Psoas muscle (tissue), 8 donors: ENCODE data around the gene RSU1. TPM values are rescaled to one million over a fixed set of nuclear protein-coding genes. Genes with fewer than 3 reads are reported as not detected.

ENCODE experiments used
- ATAC-seq, 4 donors: fragments of 200-7000 bp; cut with Tn5 transposase; one replicate each; pipeline ENCODE4 v1.9.1; 2020; ENCODE audit warnings: moderate library complexity in 3 of 4, mild to moderate bottlenecking in 2 of 4
- DNase-seq, 2 donors: peaks; one replicate each; pipeline ENCODE4 v3.0.0-alpha.2; 2020
- H3K27ac ChIP-seq: fragments of 200-600 bp; one replicate; pipeline ENCODE4 v1.8.0; 2022
- H3K27me3 ChIP-seq, 3 donors: fragments of 200-600 bp in 1 of 3; one replicate each; pipeline versions ENCODE4 v1.6.1 to v1.8.0; 2013 to 2022; ENCODE audit warnings: low read length in 2 of 3, mild to moderate bottlenecking in 2 of 3, moderate library complexity in 1 of 3; ENCODE audit not compliant: insufficient read depth in 3 of 3
- H3K36me3 ChIP-seq, 2 donors: fragments of 200-600 bp in 1 of 2; one replicate each; pipeline versions ENCODE4 v1.6.1 to v1.8.0; 2013 to 2022; ENCODE audit warnings: low read depth in 1 of 2, mild to moderate bottlenecking in 1 of 2, moderate library complexity in 1 of 2; ENCODE audit not compliant: insufficient read depth in 1 of 2
- H3K4me1 ChIP-seq: fragments of 200-600 bp; one replicate; pipeline ENCODE4 v1.8.0; 2022
- H3K4me3 ChIP-seq: fragments of 200-600 bp; one replicate; pipeline ENCODE4 v1.8.0; 2022; ENCODE audit warnings: mild to moderate bottlenecking
- H3K9me3 ChIP-seq: fragments of 200-600 bp; one replicate; pipeline ENCODE4 v1.8.0; 2022
- CTCF ChIP-seq: fragments of 200-600 bp; IDR thresholded peaks from one replicate; pipeline ENCODE4 v1.8.0; 2022; ENCODE audit warnings: antibody characterized with exemption
- WGBS, 3 donors: extraction: QIAGEN DNeasy Blood & Tissue Kit; methylation state at CpG; one replicate each; pipeline versions ENCODE4 v1.1.6 to v1.1.7; 2013; 5-methylcytosine and 5-hydroxymethylcytosine counted together
- intact Hi-C, 2 donors: fragments of 100-400 bp; cut with DNase I; formaldehyde crosslinking; loops; one replicate each; pipeline versions ENCODE4 v1.11.0 to v1.14.2; 2022
- polyA plus RNA-seq, 3 donors: library from polyadenylated mRNA; stranded (reverse); fragments of 200-250 nt; gene quantifications; one replicate each; pipeline ENCODE4 v1.2.3, GENCODE V29; 2013
- total RNA-seq, 4 donors: library from RNA; stranded (reverse); fragmentation: NEBNext Ultra II Directional in 2 of 4; extraction: Animal tissue kit (Norgen Biotek cat#: 25700) in 2 of 4; gene quantifications; one replicate each; pipeline versions ENCODE4 v1.2.1 to v1.2.4, GENCODE V29; 2021 to 2023
- donor health status: healthy with polysubstance abuse.
- donor health status: DM: no; HTN: no; CAD: no; lungs with moderate emphysema.
- donor health status: Bipolar disorder and iron deficiency.
- donor health status: healthy.
- donor health status: DM: yes; HTN: yes; CAD: no.
- donor health status: DM: no; HTN: no; CAD: no.
- donor health status: DM: no; HTN: no; CAD: no.
- donor health status: DM: yes; HTN: yes; CAD: no.

The RSU1 gene
- total and polyA plus RNA-seq, 7 donors, result 19.7 to 43.2 (median 29.0) TPM

- no peak for TF ChIP-seq CTCF
- Histone ChIP-seq H3K9me3 (no peaks in the 10 kb centered on the region), H3K4me1 (no peaks in the 10 kb centered on the region), H3K36me3 (no peaks in the 10 kb centered on the region), H3K4me3 (no peak overlapping the region), H3K27ac (no peak overlapping the region), H3K27me3 (no peaks in the 10 kb centered on the region)
- DNase-seq (no peak), ATAC-seq (no peak)
- WGBS, 3 donors, result 50 to 59% (median 53%) methylated on average over 4 of the region's 4 CpGs
- intact Hi-C loops, result no loop called here
Observed at GRCh38 chr10:16853201-16853600, 36.0 kb upstream of the RSU1 start.

DNA sequence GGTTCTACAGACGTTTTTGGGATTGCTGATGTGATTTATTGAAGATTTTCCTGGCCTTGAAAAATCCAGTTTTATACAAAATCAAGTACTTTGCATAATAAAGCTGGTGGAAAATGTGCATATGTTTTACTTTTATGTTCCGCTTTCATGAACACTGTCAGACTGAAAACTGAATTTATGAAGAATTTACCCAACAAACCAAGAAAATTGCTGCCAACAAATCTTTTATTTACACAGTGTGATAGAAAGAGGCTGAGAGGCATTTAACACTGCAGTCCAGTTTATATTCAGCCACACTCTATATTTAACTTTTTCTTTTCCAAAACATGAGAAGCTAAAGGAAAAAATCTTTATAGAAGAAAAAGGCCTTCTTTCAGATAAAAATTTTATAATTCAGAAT, 35.4 kb upstream of the RSU1 start:
- no peak for ATAC-seq
- intact Hi-C loops, result no loop called here

DNA sequence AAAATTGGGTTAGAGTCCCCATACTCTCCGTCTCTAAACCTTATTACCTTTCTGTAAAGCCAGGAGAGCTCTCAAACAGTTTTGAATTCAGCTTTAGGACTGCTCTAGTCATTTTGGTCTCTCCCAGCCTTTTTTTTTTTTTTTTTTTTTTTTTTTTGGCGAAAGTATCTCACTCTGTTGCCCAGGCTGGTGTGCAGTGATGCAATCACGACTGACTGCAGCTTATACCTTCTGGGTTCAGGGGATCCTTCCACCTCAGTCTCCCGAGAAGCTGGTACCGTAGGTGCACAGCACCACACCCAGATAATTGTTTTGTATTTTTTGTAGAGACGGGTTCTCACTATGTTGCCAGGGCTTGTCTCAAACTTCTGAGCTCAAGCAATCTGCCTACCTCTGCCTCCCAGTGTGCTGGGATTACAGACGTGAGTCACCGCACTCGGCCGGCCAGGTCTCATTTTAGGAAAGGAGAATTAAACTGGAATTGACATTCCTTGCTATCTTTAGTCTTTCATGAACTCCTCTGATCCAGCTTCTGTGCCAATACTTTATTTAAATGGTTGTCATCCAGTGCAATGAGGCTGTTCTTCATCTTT, 31.4 kb upstream of the RSU1 start:
- intact Hi-C loops, result loop anchor here in 1 of 2 donors (10.0 kb wide), 1 partner anchor 586 kb away; no protein-coding TSS in a partner anchor
- no peak for TF ChIP-seq CTCF
- 51 to 75% (median 55%) methylated on average over 10 of the region's 10 CpGs for WGBS, 3 donors
- Histone ChIP-seq H3K4me3 (no peak overlapping the region), H3K27ac (no peak overlapping the region), H3K9me3 (no peaks in the 10 kb centered on the region), H3K4me1 (no peaks in the 10 kb centered on the region), H3K27me3 (no peaks in the 10 kb centered on the region), H3K36me3 (no peaks in the 10 kb centered on the region)
- peak in 1 of 2 donors; percentile 18 for DNase-seq
- ATAC-seq, result no peak

More for the DNA sequence above, 35.4 kb upstream of the RSU1 start:
- H3K27ac ChIP-seq, result no peak overlapping the region
- 67 to 79% (median 71%) methylated on average over 2 of the region's 2 CpGs for WGBS, 3 donors
- H3K4me3 ChIP-seq, result no peak overlapping the region
- DNase-seq, result no peak
- no peaks in the 10 kb centered on the region for H3K9me3 ChIP-seq
- no peaks in the 10 kb centered on the region for H3K27me3 ChIP-seq
- no peaks in the 10 kb centered on the region for H3K4me1 ChIP-seq
- TF ChIP-seq CTCF, result no peak
- H3K36me3 ChIP-seq, result no peaks in the 10 kb centered on the region

- H3K9me3 ChIP-seq, result no peaks in the 10 kb centered on the region
- H3K27ac ChIP-seq, result no peak overlapping the region
- DNase-seq (no peak), ATAC-seq (no peak)
- no peaks in the 10 kb centered on the region for H3K27me3 ChIP-seq
- 48 to 70% (median 54%) methylated on average over 6 of the region's 6 CpGs for WGBS, 3 donors
- TF ChIP-seq CTCF, result no peak
- intact Hi-C loops, result loop anchor here in 1 of 2 donors (10.0 kb wide), 1 partner anchor 587 kb away; no protein-coding TSS in a partner anchor
- no peaks in the 10 kb centered on the region for H3K36me3 ChIP-seq
- H3K4me3 ChIP-seq, result no peak overlapping the region
- no peaks in the 10 kb centered on the region for H3K4me1 ChIP-seq
Observed at GRCh38 chr10:16847644-16848043, 30.4 kb upstream of the RSU1 start.

- intact Hi-C loops, result loop anchor here in 1 of 2 donors (10.0 kb wide), 1 partner anchor 590 kb away; no protein-coding TSS in a partner anchor
- Histone ChIP-seq H3K4me1 (no peaks in the 10 kb centered on the region), H3K27ac (no peak overlapping the region), H3K36me3 (no peaks in the 10 kb centered on the region), H3K4me3 (no peak overlapping the region), H3K9me3 (no peaks in the 10 kb centered on the region), H3K27me3 (no peaks in the 10 kb centered on the region)
- no peak for TF ChIP-seq CTCF
- DNase-seq, result no peak
- ATAC-seq, result no peak
Observed at GRCh38 chr10:16845248-16845647, 28.0 kb upstream of the RSU1 start.
